OCI-LY1 (cell line): ENCODE measurements around the gene ZBTB21.

Source experiments
- H2AFZ ChIP-seq: fragments of 200-600 bp; sonication (generic), shearing (Covaris generic); 2 replicates; pipeline ENCODE4 v1.6.0; 2014; ENCODE audit warnings: antibody characterized with exemption, mild to moderate bottlenecking, low read length
- H3F3A ChIP-seq: fragments of 200-600 bp; sonication (generic), shearing (Covaris generic); 2 replicates; pipeline ENCODE4 v1.6.0; 2014; ENCODE audit warnings: mild to moderate bottlenecking, antibody characterized with exemption, low read length, moderate library complexity; ENCODE audit not compliant: insufficient read depth
- H3K27ac ChIP-seq: fragments of 200-600 bp; sonication (generic); 2 replicates; pipeline ENCODE4 v1.5.1; 2014; ENCODE audit warnings: low read length, mixed run types, mild to moderate bottlenecking, low read depth; ENCODE audit not compliant: poor library complexity, severe bottlenecking
- H3K27me3 ChIP-seq: fragments of 200-600 bp; sonication (generic); 2 replicates; pipeline ENCODE4 v1.6.0; 2014; ENCODE audit warnings: antibody characterized with exemption, mild to moderate bottlenecking, low read length, moderate library complexity; ENCODE audit not compliant: insufficient read depth
- H3K36me3 ChIP-seq: fragments of 200-600 bp; sonication (generic); 2 replicates; pipeline ENCODE4 v1.6.1; 2014; ENCODE audit warnings: mild to moderate bottlenecking, antibody characterized with exemption, low read length, moderate library complexity, mixed read lengths; ENCODE audit not compliant: insufficient read depth
- H3K4me1 ChIP-seq: fragments of 200-600 bp; sonication (generic); 2 replicates; pipeline ENCODE4 v1.5.1; 2014; ENCODE audit warnings: mild to moderate bottlenecking, low read length, moderate library complexity; ENCODE audit not compliant: insufficient read depth, severe bottlenecking
- H3K4me2 ChIP-seq: fragments of 200-600 bp; sonication (generic), shearing (Covaris generic); 2 replicates; pipeline ENCODE4 v1.6.1; 2014; ENCODE audit warnings: low read length
- H3K4me3 ChIP-seq: fragments of 200-600 bp; sonication (generic); 2 replicates; pipeline ENCODE4 v1.5.1; 2014; ENCODE audit warnings: low read length, low read depth, mild to moderate bottlenecking, mixed read lengths; ENCODE audit not compliant: poor library complexity, severe bottlenecking
- H3K79me2 ChIP-seq: fragments of 200-600 bp; shearing (Covaris generic); 2 replicates; pipeline ENCODE4 v1.6.1; 2016; ENCODE audit warnings: mixed run types, low read length, mixed read lengths; ENCODE audit not compliant: insufficient read depth
- H3K9ac ChIP-seq: fragments of 200-600 bp; sonication (generic), shearing (Covaris generic); 2 replicates; pipeline ENCODE4 v1.6.1; 2014; ENCODE audit warnings: mild to moderate bottlenecking, low read length, mixed read lengths
- H3K9me2 ChIP-seq: fragments of 200-600 bp; sonication (generic), shearing (Covaris generic); 2 replicates; pipeline ENCODE4 v1.6.1; 2014; ENCODE audit warnings: low read depth, mild to moderate bottlenecking, low read length, mixed read lengths
- H3K9me3 ChIP-seq: fragments of 200-600 bp; shearing (Covaris generic); 2 replicates; pipeline ENCODE4 v1.6.1; 2014; ENCODE audit warnings: low read length, mixed read lengths
- H4K20me1 ChIP-seq: fragments of 200-600 bp; sonication (generic), shearing (Covaris generic); 2 replicates; pipeline ENCODE4 v1.6.0; 2016; ENCODE audit warnings: mild to moderate bottlenecking, low read length; ENCODE audit not compliant: insufficient read depth
- CTCF ChIP-seq: fragments of 200-600 bp; sonication (generic), shearing (Covaris generic); IDR thresholded peaks from 2 replicates; pipeline ENCODE4 v1.5.1; 2017; ENCODE audit warnings: mild to moderate bottlenecking, antibody characterized with exemption, low read length, moderate library complexity, mixed read lengths
- EZH2 ChIP-seq: fragments of 200-600 bp; sonication (generic), shearing (Covaris generic); IDR thresholded peaks from 2 replicates; pipeline ENCODE4 v1.8.0; 2017; ENCODE audit warnings: borderline replicate concordance, mixed run types, mild to moderate bottlenecking, antibody characterized with exemption, low read length, moderate library complexity, mixed read lengths

The ZBTB21 gene

GRCh38 chr21:42016364-42016985 is 6.3 kb upstream of the ZBTB21 start:
- Histone ChIP-seq H3K27ac (no peak overlapping the region), H3K4me1 (peaks cover 18% of the 10 kb centered on the region), H3K4me3 (no peak overlapping the region), H3K9me3 (no peaks in the 10 kb centered on the region), H3K27me3 (no peaks in the 10 kb centered on the region), H3K79me2 (no peaks in the 10 kb centered on the region), H4K20me1 (no peaks in the 10 kb centered on the region), H3F3A (no peaks in the 10 kb centered on the region), H3K4me2 (no peak overlapping the region), H3K9me2 (no peaks in the 10 kb centered on the region), H3K9ac (no peak overlapping the region), H2AFZ (no peak overlapping the region), H3K36me3 (peaks cover 5% of the 10 kb centered on the region; the same call in 1 of the 2 replicates)
- TF ChIP-seq EZH2 (no peak), CTCF (no peak)

GRCh38 chr21:42013931-42014330 is 3.8 kb upstream of the ZBTB21 start:
- H3K9ac ChIP-seq = no peak overlapping the region
- no peaks in the 10 kb centered on the region for H4K20me1 ChIP-seq
- no peak overlapping the region for H3K4me2 ChIP-seq
- no peaks in the 10 kb centered on the region for H3K79me2 ChIP-seq
- no peak for TF ChIP-seq EZH2
- no peak for TF ChIP-seq CTCF
- no peaks in the 10 kb centered on the region for H3K9me3 ChIP-seq
- no peaks in the 10 kb centered on the region for H3K9me2 ChIP-seq
- H3K4me3 ChIP-seq = no peak overlapping the region
- no peaks in the 10 kb centered on the region for H3K27me3 ChIP-seq
- no peaks in the 10 kb centered on the region for H3F3A ChIP-seq
- H3K36me3 ChIP-seq = peaks cover 5% of the 10 kb centered on the region; the same call in 1 of the 2 replicates
- no peak overlapping the region for H3K27ac ChIP-seq
- H3K4me1 ChIP-seq = peaks cover 27% of the 10 kb centered on the region
- no peak overlapping the region for H2AFZ ChIP-seq

- H2AFZ ChIP-seq = no peak overlapping the region
- H3F3A ChIP-seq = no peaks in the 10 kb centered on the region
- no peaks in the 10 kb centered on the region for H3K9me2 ChIP-seq
- H4K20me1 ChIP-seq = no peaks in the 10 kb centered on the region
- H3K9ac ChIP-seq = no peak overlapping the region
- no peaks in the 10 kb centered on the region for H3K27me3 ChIP-seq
- peaks cover 5% of the 10 kb centered on the region; the same call in 1 of the 2 replicates for H3K36me3 ChIP-seq
- no peaks in the 10 kb centered on the region for H3K79me2 ChIP-seq
- no peak overlapping the region for H3K4me2 ChIP-seq
- no peak overlapping the region for H3K4me3 ChIP-seq
- H3K9me3 ChIP-seq = no peaks in the 10 kb centered on the region
- peaks cover 33% of the 10 kb centered on the region for H3K4me1 ChIP-seq
- TF ChIP-seq EZH2 (no peak), CTCF (no peak)
- H3K27ac ChIP-seq = peak overlapping the region; percentile 2
Measured at GRCh38 chr21:42013376-42013775, 3.2 kb upstream of the ZBTB21 start.
